Liver (tissue), 3 donors: ENCODE data around the gene LIMS1.

Source experiments
- FOXA1 ChIP-seq: IDR thresholded peaks from 2 replicates; pipeline ENCODE4 v1.6.1; 2016; ENCODE audit warnings: antibody characterized with exemption
- GABPA ChIP-seq, 2 donors: IDR thresholded peaks in 1 of 2; conservative IDR thresholded peaks in 1 of 2; 2 replicates each; pipeline ENCODE4 v1.6.1; 2016; ENCODE audit warnings: antibody characterized with exemption in 2 of 2, mild to moderate bottlenecking in 1 of 2, moderate library complexity in 1 of 2
- JUND ChIP-seq, 2 donors: IDR thresholded peaks; 2 replicates each; pipeline ENCODE4 v1.6.1; 2016; ENCODE audit warnings: antibody characterized with exemption in 2 of 2
- RAD21 ChIP-seq, 2 donors: IDR thresholded peaks; 2 replicates each; pipeline ENCODE4 v1.6.1; 2016; ENCODE audit warnings: antibody characterized with exemption in 2 of 2, mild to moderate bottlenecking in 2 of 2
- SP1 ChIP-seq: IDR thresholded peaks from 2 replicates; pipeline ENCODE4 v1.6.1; 2018; ENCODE audit warnings: antibody characterized with exemption, mild to moderate bottlenecking
- TAF1 ChIP-seq: conservative IDR thresholded peaks from 2 replicates; pipeline ENCODE4 v1.6.1; 2016; ENCODE audit warnings: antibody characterized with exemption, mild to moderate bottlenecking
- YY1 ChIP-seq: IDR thresholded peaks from 2 replicates; pipeline ENCODE4 v1.6.1; 2016; ENCODE audit warnings: antibody characterized with exemption, mild to moderate bottlenecking
- TF ChIP-seq, protein P1 (sequence below): fragments of 150-350 bp; IDR thresholded peaks from 2 replicates; pipeline ENCODE4 v1.5.1; 2017; ENCODE audit warnings: improper control_type of control experiment, low read depth, low read length; ENCODE audit not compliant: missing input control
- TF ChIP-seq, protein P2 (sequence below): IDR thresholded peaks from 2 replicates; pipeline ENCODE4 v1.6.1; 2016; ENCODE audit warnings: antibody characterized with exemption
- TF ChIP-seq, protein P3 (sequence below): IDR thresholded peaks from 2 replicates; pipeline ENCODE4 v1.6.1; 2016; ENCODE audit warnings: antibody characterized with exemption
- donor health status: healthy.
- donor health status: healthy.

DNA sequence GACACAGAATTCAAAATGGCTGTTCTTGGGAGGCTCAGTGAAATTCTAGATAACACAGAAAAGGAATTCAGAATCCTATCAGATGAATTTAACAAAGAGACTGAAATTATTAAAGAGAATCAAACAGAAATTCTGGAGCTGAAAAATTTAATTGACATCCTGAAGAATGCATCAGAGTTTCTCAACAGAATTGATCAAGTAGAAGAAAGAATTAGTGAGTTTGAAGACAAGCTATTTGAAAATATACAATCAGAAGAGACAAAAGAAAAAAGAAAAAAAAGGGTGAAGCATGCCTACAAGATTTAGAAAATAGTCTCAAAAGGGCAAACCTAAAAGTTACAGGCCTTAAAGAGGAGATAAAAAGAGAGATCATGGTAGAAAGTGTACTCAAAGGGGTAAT is 173.0 kb downstream of the LIMS1 start:
- TF ChIP-seq, protein P1, sequence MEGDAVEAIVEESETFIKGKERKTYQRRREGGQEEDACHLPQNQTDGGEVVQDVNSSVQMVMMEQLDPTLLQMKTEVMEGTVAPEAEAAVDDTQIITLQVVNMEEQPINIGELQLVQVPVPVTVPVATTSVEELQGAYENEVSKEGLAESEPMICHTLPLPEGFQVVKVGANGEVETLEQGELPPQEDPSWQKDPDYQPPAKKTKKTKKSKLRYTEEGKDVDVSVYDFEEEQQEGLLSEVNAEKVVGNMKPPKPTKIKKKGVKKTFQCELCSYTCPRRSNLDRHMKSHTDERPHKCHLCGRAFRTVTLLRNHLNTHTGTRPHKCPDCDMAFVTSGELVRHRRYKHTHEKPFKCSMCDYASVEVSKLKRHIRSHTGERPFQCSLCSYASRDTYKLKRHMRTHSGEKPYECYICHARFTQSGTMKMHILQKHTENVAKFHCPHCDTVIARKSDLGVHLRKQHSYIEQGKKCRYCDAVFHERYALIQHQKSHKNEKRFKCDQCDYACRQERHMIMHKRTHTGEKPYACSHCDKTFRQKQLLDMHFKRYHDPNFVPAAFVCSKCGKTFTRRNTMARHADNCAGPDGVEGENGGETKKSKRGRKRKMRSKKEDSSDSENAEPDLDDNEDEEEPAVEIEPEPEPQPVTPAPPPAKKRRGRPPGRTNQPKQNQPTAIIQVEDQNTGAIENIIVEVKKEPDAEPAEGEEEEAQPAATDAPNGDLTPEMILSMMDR: no peak
- TF ChIP-seq YY1 (no peak), RAD21 (IDR thresholded peaks at IDR 0.05) (no peak), SP1 (no peak), TAF1 (no peak), JUND (IDR thresholded peaks at IDR 0.05) (no peak), GABPA (IDR thresholded peaks at IDR 0.05 in 1 of 2, conservative IDR thresholded peaks at IDR 0.05 in 1 of 2) (no peak), FOXA1 (no peak)
- TF ChIP-seq, protein P2, sequence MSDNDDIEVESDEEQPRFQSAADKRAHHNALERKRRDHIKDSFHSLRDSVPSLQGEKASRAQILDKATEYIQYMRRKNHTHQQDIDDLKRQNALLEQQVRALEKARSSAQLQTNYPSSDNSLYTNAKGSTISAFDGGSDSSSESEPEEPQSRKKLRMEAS: no peak
- TF ChIP-seq, protein P3, sequence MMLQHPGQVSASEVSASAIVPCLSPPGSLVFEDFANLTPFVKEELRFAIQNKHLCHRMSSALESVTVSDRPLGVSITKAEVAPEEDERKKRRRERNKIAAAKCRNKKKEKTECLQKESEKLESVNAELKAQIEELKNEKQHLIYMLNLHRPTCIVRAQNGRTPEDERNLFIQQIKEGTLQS: no peak
